ENCODE data around the gene CLEC4C.

CLEC4C gene

DNA sequence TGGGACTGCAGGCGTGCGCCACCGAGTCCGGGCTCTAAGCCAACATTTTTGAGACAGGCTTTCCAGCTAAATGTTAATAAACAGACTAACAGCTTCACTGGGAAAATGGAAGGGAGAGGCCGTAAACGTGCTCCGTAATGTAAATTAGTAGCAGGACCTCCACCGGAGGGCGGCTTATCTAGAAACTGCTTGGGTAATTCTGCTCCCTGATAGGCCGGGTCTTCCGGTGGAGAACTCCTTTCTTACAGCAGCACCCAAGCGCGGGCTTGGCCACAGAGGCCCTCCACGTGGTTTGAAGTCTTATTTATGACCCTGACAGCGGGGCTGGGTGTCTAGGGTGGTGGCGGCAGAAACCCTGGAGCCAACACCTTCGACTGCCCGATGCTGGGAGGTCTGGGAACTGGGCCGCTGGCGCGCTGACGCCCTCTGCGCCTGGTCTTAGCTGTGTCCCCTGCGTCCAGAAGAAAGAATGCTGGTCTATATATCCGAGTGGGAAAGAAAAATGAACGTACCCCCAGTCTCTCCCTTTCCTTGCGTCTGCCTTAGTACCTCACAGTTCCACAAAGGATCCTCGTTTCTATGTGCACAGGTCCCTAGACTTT lies 34.2 kb downstream of the CLEC4C start:
- TF ChIP-seq FOXM1 (IDR thresholded peaks at IDR 0.05; ENCODE audit: borderline replicate concordance) = no peak
- no peak for TF ChIP-seq L3MBTL2 (conservative IDR thresholded peaks at IDR 0.05)
- no peak for TF ChIP-seq PKNOX1 (IDR thresholded peaks at IDR 0.05)
- TF ChIP-seq FOXK2 (IDR thresholded peaks at IDR 0.05) = no peak
- TF ChIP-seq NFRKB (IDR thresholded peaks at IDR 0.05) = no peak
- no peak for TF ChIP-seq LEF1 (IDR thresholded peaks at IDR 0.05; ENCODE audit: borderline replicate concordance)
- no peak for TF ChIP-seq TARDBP (IDR thresholded peaks at IDR 0.05)
- no peak for TF ChIP-seq HDGF (IDR thresholded peaks at IDR 0.05; ENCODE audit: borderline replicate concordance)
- no peak for TF ChIP-seq SUZ12 (IDR thresholded peaks at IDR 0.05)
- no peak for TF ChIP-seq BHLHE40 (IDR thresholded peaks at IDR 0.05; ENCODE audit: borderline replicate concordance)
- TF ChIP-seq ZNF384 (IDR thresholded peaks at IDR 0.05) = no peak
- TF ChIP-seq SP1 (IDR thresholded peaks at IDR 0.05) = no peak
- no peak for TF ChIP-seq CTBP1 (IDR thresholded peaks at IDR 0.05; ENCODE audit: borderline replicate concordance)
- no peak for TF ChIP-seq ARNT (IDR thresholded peaks at IDR 0.05)
- TF ChIP-seq FOXA1 (IDR thresholded peaks at IDR 0.05) = no peak
- no peak for TF ChIP-seq ELF4 (IDR thresholded peaks at IDR 0.05)
- CTCF ChIA-PET = no interaction called here
- DNase-seq (ENCODE audit: extremely low spot score) = no peak
- POLR2A ChIA-PET = no interaction called here

DNA sequence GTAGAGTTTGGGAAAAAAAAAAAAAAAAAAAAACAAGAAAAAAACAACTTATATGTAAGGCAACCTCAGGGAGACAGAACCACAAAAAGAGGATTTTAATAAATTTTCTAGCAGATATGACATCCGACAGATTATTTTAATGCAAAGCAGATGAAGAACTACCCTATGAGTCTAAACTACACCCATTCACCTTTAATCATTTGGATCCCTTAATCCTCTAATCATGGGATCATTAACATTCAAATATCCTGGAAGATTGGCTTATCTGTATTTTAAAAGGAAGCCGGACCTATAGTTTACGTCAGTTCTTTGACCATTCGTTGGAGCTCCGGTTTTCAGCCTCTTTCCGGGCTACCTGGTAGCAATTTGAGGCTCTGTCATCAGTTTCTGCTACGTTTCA lies 36.0 kb downstream of the CLEC4C start, which contains the start of gene DPPA3:
Gene DPPA3, plus strand, starts transcription at position 301 of the 400 bp plus-strand sequence. CDS start 138 bp downstream, outside the sequence.
- DNase-seq (ENCODE audit: extremely low spot score) = no peak
- TF ChIP-seq NFRKB (IDR thresholded peaks at IDR 0.05) (no peak), LEF1 (IDR thresholded peaks at IDR 0.05; ENCODE audit: borderline replicate concordance) (no peak), ZNF384 (IDR thresholded peaks at IDR 0.05) (no peak), BHLHE40 (IDR thresholded peaks at IDR 0.05; ENCODE audit: borderline replicate concordance) (no peak), TARDBP (IDR thresholded peaks at IDR 0.05) (no peak), PKNOX1 (IDR thresholded peaks at IDR 0.05) (no peak), FOXA1 (IDR thresholded peaks at IDR 0.05) (no peak), ELF4 (IDR thresholded peaks at IDR 0.05) (no peak), CTBP1 (IDR thresholded peaks at IDR 0.05; ENCODE audit: borderline replicate concordance) (no peak), ARNT (IDR thresholded peaks at IDR 0.05) (no peak), FOXK2 (IDR thresholded peaks at IDR 0.05) (no peak), SP1 (IDR thresholded peaks at IDR 0.05) (no peak), FOXM1 (IDR thresholded peaks at IDR 0.05; ENCODE audit: borderline replicate concordance) (no peak), L3MBTL2 (conservative IDR thresholded peaks at IDR 0.05) (no peak), HDGF (IDR thresholded peaks at IDR 0.05; ENCODE audit: borderline replicate concordance) (no peak), SUZ12 (IDR thresholded peaks at IDR 0.05) (no peak)
- ChIA-PET CTCF (no interaction called here), POLR2A (no interaction called here)

- TF ChIP-seq CTBP1 (IDR thresholded peaks at IDR 0.05; ENCODE audit: borderline replicate concordance) (no peak), LEF1 (IDR thresholded peaks at IDR 0.05; ENCODE audit: borderline replicate concordance) (no peak), BHLHE40 (IDR thresholded peaks at IDR 0.05; ENCODE audit: borderline replicate concordance) (no peak), PKNOX1 (IDR thresholded peaks at IDR 0.05) (no peak)
- no peak for DNase-seq (ENCODE audit: extremely low spot score)
- CTCF ChIA-PET = interaction anchor here (0.6 kb wide), 1 partner anchor 529 kb away, joined by 6 read pairs; no protein-coding TSS in a partner anchor
- POLR2A ChIA-PET = no interaction called here
Measured at GRCh38 chr12:7709969-7710675, 37.1 kb downstream of the CLEC4C start.

GRCh38 chr12:7705846-7706245 lies 41.3 kb downstream of the CLEC4C start:
- DNase-seq (ENCODE audit: extremely low spot score) = no peak
- TF ChIP-seq LEF1 (IDR thresholded peaks at IDR 0.05; ENCODE audit: borderline replicate concordance) (no peak), NFRKB (IDR thresholded peaks at IDR 0.05) (no peak), PKNOX1 (IDR thresholded peaks at IDR 0.05) (no peak), FOXK2 (IDR thresholded peaks at IDR 0.05) (no peak), FOXA1 (IDR thresholded peaks at IDR 0.05) (no peak), SP1 (IDR thresholded peaks at IDR 0.05) (no peak), SUZ12 (IDR thresholded peaks at IDR 0.05) (no peak), TARDBP (IDR thresholded peaks at IDR 0.05) (no peak), ZNF384 (IDR thresholded peaks at IDR 0.05) (no peak), BHLHE40 (IDR thresholded peaks at IDR 0.05; ENCODE audit: borderline replicate concordance) (no peak), L3MBTL2 (conservative IDR thresholded peaks at IDR 0.05) (no peak), HDGF (IDR thresholded peaks at IDR 0.05; ENCODE audit: borderline replicate concordance) (no peak), CTBP1 (IDR thresholded peaks at IDR 0.05; ENCODE audit: borderline replicate concordance) (no peak)
- CTCF ChIA-PET = no interaction called here
- POLR2A ChIA-PET = no interaction called here

DNA sequence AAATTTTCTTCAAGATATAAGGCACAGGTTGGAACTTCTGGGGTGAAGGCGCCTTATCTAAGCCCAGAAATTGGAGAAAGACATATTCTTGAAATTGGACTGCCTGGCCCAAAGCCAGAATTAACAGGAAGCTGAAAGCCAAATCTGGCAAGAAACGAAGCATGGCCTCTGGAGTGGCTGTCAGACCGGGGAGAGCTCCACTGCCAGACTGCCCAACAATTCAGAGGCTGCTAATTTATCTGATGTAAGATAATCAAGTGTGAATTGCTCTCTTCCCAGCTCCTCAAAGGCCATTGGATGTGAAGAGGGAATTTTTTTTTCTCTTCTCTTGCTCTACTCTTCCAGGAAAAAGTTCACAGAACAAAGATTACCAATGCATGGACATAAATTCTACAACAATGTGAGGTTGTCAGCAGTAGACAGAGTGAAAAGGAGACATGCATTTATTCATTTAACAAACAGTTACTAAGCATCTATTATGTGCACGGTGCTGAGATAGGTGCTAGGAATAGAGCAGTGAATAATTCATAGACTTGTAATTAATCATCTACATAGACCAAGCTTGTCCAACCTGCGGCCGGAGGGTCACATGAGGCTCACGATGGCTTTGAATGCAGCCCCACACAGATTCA lies 51.5 kb downstream of the CLEC4C start, which contains the start of gene GDF3:
Gene GDF3, minus strand, starts transcription at position 210 of the 632 bp plus-strand sequence. Its CDS starts 47 bp downstream, at position 163.
- CTCF ChIA-PET = interaction anchor here (0.7 to 1.0 kb wide), 2 partner anchors 19 to 111 kb away, joined by 3 to 4 read pairs; no protein-coding TSS in a partner anchor
- POLR2A ChIA-PET = no interaction called here
- TF ChIP-seq FOXM1 (IDR thresholded peaks at IDR 0.05; ENCODE audit: borderline replicate concordance) = no peak
- no peak for TF ChIP-seq CTBP1 (IDR thresholded peaks at IDR 0.05; ENCODE audit: borderline replicate concordance)
- no peak for TF ChIP-seq TARDBP (IDR thresholded peaks at IDR 0.05)
- TF ChIP-seq SUZ12 (IDR thresholded peaks at IDR 0.05) = no peak
- TF ChIP-seq ZNF384 (IDR thresholded peaks at IDR 0.05) = no peak
- DNase-seq (ENCODE audit: extremely low spot score) = no peak

Data from HEK293T (cell line).